ENCODE data around the gene OR5W2. TPM values are rescaled to one million over a fixed set of nuclear protein-coding genes. Genes with fewer than 3 reads are reported as not detected.
"Not testable (repeated sequence)": the region's sequence is repeated elsewhere in the genome, so short reads cannot be mapped to it uniquely, and the experiment has no call there.

The OR5W2 gene
- total and polyA plus RNA-seq, 7 experiments from 2014 or later: not detected

DNA sequence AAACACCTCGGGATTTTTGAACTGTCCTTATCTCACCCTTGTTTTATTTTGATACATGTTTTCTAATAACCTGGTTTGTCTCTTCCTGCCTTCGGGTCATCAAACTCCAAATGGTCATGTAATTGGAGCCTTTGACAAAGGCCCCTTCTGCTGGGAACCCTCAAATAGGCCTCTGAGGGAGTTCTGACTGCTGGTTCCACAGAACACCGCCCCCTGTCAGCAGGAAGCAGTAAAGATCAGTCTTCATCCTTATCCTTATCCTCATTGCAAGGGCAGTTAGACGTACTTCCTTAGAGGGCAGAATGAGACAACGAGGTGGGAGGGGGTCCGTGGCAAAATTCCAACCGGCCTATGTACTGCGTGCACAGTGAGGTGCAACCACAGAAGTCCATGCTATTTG lies 19.2 kb downstream of the OR5W2 start:
- Mint-ChIP-seq H3K27ac (no peak overlapping the region), H3K4me3 (no peak overlapping the region), H3K9me3 (peaks cover 4 to 20% (median 10%) of the 10 kb centered on the region in 11 donors), H3K4me1 (no peaks in the 10 kb centered on the region), H3K36me3 (no peaks in the 10 kb centered on the region), H3K27me3 (no peaks in the 10 kb centered on the region)
- H3K4me1 ChIP-seq (ENCODE audit: control insufficient read depth in 2 of 2, insufficient read depth in 2 of 2, low read length in 2 of 2): no peaks in the 10 kb centered on the region
- no peak for DNase-seq
- no peak overlapping the region for H3K27ac ChIP-seq (ENCODE audit: low read depth, low read length)
- intact Hi-C loops (cut with micrococcal nuclease): no loop called here
- H3K36me3 ChIP-seq (ENCODE audit: control insufficient read depth in 2 of 3, insufficient read depth in 3 of 3, low read length in 3 of 3): no peaks in the 10 kb centered on the region
- ChIA-PET CTCF (no interaction called here), POLR2A (no interaction called here)
- H3K4me3 ChIP-seq (ENCODE audit: low read length): no peak overlapping the region
- no peaks in the 10 kb centered on the region for H3K27me3 ChIP-seq (ENCODE audit: control insufficient read depth in 2 of 2, insufficient read depth in 2 of 2, low read length in 2 of 2)
- H3K9me3 ChIP-seq (ENCODE audit: control insufficient read depth in 2 of 3, low read length in 3 of 3): no peaks in the 10 kb centered on the region
- no peak for ATAC-seq

DNA sequence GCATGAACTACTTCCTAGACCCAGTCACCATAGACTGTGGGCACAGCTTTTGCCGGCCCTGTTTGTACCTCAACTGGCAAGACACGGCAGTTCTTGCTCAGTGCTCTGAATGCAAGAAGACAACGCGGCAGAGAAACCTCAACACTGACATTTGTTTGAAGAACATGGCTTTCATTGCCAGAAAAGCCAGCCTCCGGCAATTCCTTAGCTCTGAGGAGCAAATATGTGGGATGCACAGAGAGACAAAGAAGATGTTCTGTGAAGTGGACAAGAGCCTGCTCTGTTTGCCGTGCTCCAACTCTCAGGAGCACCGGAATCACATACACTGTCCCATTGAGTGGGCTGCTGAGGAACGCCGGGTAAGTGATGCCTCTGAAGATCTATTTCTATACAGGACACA lies 28.9 kb downstream of the OR5W2 start:
- H3K4me3 Mint-ChIP-seq; intact Hi-C loops (cut with micrococcal nuclease); H3K36me3 Mint-ChIP-seq; H3K27me3 ChIP-seq (ENCODE audit: control insufficient read depth in 2 of 2, insufficient read depth in 2 of 2, low read length in 2 of 2); H3K4me1 Mint-ChIP-seq; H3K4me1 ChIP-seq (ENCODE audit: control insufficient read depth in 2 of 2, insufficient read depth in 2 of 2, low read length in 2 of 2); H3K9me3 ChIP-seq (ENCODE audit: control insufficient read depth in 2 of 3, low read length in 3 of 3); CTCF ChIA-PET; H3K27ac Mint-ChIP-seq; H3K27ac ChIP-seq (ENCODE audit: low read depth, low read length); H3K36me3 ChIP-seq (ENCODE audit: control insufficient read depth in 2 of 3, insufficient read depth in 3 of 3, low read length in 3 of 3); H3K4me3 ChIP-seq (ENCODE audit: low read length); ATAC-seq; H3K27me3 Mint-ChIP-seq; DNase-seq; POLR2A ChIA-PET: not testable (repeated sequence)
- H3K9me3 Mint-ChIP-seq: peaks cover 0 to 26% (median 3%) of the 10 kb centered on the region in 11 donors

DNA sequence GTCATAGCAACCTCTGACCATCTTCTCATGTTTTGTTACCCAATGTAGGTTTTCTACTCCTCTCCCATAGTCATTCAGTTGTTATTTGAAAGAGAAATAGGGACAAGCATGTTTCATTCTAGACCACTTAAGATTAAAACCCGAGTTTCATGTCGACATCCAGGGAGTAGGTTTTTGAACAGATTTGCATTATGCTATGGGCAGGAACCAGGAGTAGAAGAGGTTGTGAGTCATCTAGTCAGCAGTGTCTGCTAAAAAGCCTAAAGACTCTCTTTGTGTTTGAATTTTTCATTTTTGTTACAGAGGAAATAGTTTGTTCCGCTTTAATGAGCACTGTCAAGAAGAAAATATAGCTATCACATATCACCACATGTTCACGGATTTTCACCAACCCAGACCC lies 29.4 kb downstream of the OR5W2 start:
- H3K36me3 ChIP-seq (ENCODE audit: control insufficient read depth in 2 of 3, insufficient read depth in 3 of 3, low read length in 3 of 3); CTCF ChIA-PET; ATAC-seq; H3K9me3 ChIP-seq (ENCODE audit: control insufficient read depth in 2 of 3, low read length in 3 of 3); H3K36me3 Mint-ChIP-seq; intact Hi-C loops (cut with micrococcal nuclease); H3K4me1 Mint-ChIP-seq; H3K4me3 ChIP-seq (ENCODE audit: low read length); POLR2A ChIA-PET; H3K27ac Mint-ChIP-seq; H3K27me3 ChIP-seq (ENCODE audit: control insufficient read depth in 2 of 2, insufficient read depth in 2 of 2, low read length in 2 of 2); DNase-seq; H3K4me1 ChIP-seq (ENCODE audit: control insufficient read depth in 2 of 2, insufficient read depth in 2 of 2, low read length in 2 of 2); H3K4me3 Mint-ChIP-seq; H3K27ac ChIP-seq (ENCODE audit: low read depth, low read length); H3K27me3 Mint-ChIP-seq: not testable (repeated sequence)
- peaks cover 0 to 26% (median 3%) of the 10 kb centered on the region in 11 donors for H3K9me3 Mint-ChIP-seq

DNA sequence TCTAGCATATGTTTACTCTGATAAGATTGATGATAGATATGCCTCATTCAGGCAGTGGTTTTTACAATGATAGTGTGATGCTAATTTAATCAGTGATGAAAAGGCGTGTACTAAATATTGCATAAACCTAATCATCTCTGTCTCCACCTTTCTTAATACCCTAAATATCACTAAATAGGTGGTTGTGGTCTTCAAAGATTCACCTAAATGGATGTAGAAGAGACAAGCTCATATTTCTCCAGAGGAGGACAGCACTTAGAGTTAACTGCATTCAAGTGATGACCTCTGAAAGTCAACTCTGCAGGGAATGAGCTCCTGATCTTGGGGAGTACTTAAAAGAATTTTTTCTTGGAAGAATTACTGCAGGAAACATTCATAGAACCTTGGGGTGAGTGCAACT lies 31.4 kb downstream of the OR5W2 start, which contains the start of gene TRIM51:
Gene TRIM51, plus strand, starts transcription at position 301 of the 400 bp plus-strand sequence. CDS start 2,132 bp downstream, outside the sequence.
- ATAC-seq; H3K4me1 Mint-ChIP-seq; H3K36me3 Mint-ChIP-seq; H3K27ac ChIP-seq (ENCODE audit: low read depth, low read length); intact Hi-C loops (cut with micrococcal nuclease); H3K27ac Mint-ChIP-seq; POLR2A ChIA-PET; DNase-seq; CTCF ChIA-PET; H3K27me3 Mint-ChIP-seq; H3K4me3 Mint-ChIP-seq; H3K4me3 ChIP-seq (ENCODE audit: low read length); H3K9me3 ChIP-seq (ENCODE audit: control insufficient read depth in 2 of 3, low read length in 3 of 3); H3K36me3 ChIP-seq (ENCODE audit: control insufficient read depth in 2 of 3, insufficient read depth in 3 of 3, low read length in 3 of 3); H3K4me1 ChIP-seq (ENCODE audit: control insufficient read depth in 2 of 2, insufficient read depth in 2 of 2, low read length in 2 of 2); H3K27me3 ChIP-seq (ENCODE audit: control insufficient read depth in 2 of 2, insufficient read depth in 2 of 2, low read length in 2 of 2): not testable (repeated sequence)
- peaks cover 0 to 26% (median 3%) of the 10 kb centered on the region in 11 donors for H3K9me3 Mint-ChIP-seq

DNA sequence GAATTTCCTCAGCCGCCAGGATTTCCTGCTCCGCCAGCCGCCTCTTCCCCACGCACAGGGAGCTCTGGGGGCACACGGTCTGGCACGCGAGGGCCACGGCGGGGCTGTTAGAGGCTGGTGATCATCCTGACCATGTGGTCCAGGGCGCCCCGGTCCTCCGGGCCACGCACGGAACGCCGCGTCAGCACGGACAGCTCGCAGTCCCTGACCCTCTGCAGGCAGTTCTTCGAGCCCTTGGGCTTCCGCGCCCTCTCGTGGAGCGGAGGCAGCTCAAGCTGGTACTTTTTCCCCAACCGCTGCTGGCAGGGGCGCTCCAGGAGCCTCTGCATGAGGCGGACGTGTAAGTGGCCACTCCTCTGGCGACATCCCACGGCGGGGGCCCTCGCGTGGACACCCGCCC lies 41.2 kb downstream of the OR5W2 start:
- H3K27me3 Mint-ChIP-seq; POLR2A ChIA-PET; H3K36me3 ChIP-seq (ENCODE audit: control insufficient read depth in 2 of 3, insufficient read depth in 3 of 3, low read length in 3 of 3); intact Hi-C loops (cut with micrococcal nuclease); H3K4me1 Mint-ChIP-seq; ATAC-seq; H3K4me3 ChIP-seq (ENCODE audit: low read length); H3K27me3 ChIP-seq (ENCODE audit: control insufficient read depth in 2 of 2, insufficient read depth in 2 of 2, low read length in 2 of 2); CTCF ChIA-PET; H3K27ac ChIP-seq (ENCODE audit: low read depth, low read length); H3K27ac Mint-ChIP-seq; H3K36me3 Mint-ChIP-seq; DNase-seq; H3K9me3 ChIP-seq (ENCODE audit: control insufficient read depth in 2 of 3, low read length in 3 of 3); H3K4me1 ChIP-seq (ENCODE audit: control insufficient read depth in 2 of 2, insufficient read depth in 2 of 2, low read length in 2 of 2); H3K4me3 Mint-ChIP-seq: not testable (repeated sequence)
- H3K9me3 Mint-ChIP-seq: peaks cover 2 to 18% (median 6%) of the 10 kb centered on the region in 11 donors

DNA sequence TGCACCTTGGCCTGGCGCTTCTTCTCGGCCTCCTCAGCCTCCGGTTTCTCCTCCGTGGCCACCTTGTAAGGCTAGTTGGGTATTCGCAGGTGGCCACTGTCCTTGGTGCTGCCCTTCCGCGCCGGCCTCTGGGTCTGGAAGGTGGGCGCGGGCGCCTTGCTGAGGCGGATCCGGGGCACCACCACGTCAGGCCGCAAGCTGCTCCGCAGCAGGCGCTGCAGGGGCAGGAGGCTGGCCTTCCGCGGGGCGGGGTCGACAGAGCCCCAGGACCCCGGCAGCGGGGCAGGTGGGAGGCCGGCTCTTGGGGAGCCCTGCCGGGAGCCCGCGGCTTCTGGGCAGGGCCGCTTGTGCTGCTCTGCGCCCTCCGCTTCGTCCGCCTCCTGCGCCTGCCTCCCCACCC lies 41.7 kb downstream of the OR5W2 start:
- H3K9me3 ChIP-seq (ENCODE audit: control insufficient read depth in 2 of 3, low read length in 3 of 3); H3K36me3 Mint-ChIP-seq; H3K36me3 ChIP-seq (ENCODE audit: control insufficient read depth in 2 of 3, insufficient read depth in 3 of 3, low read length in 3 of 3); DNase-seq; H3K27ac Mint-ChIP-seq; H3K27me3 Mint-ChIP-seq; intact Hi-C loops (cut with micrococcal nuclease); H3K4me3 ChIP-seq (ENCODE audit: low read length); H3K27ac ChIP-seq (ENCODE audit: low read depth, low read length); ATAC-seq; CTCF ChIA-PET; H3K27me3 ChIP-seq (ENCODE audit: control insufficient read depth in 2 of 2, insufficient read depth in 2 of 2, low read length in 2 of 2); H3K4me1 Mint-ChIP-seq; H3K4me1 ChIP-seq (ENCODE audit: control insufficient read depth in 2 of 2, insufficient read depth in 2 of 2, low read length in 2 of 2); H3K4me3 Mint-ChIP-seq; POLR2A ChIA-PET: not testable (repeated sequence)
- peaks cover 2 to 18% (median 6%) of the 10 kb centered on the region in 11 donors for H3K9me3 Mint-ChIP-seq

DNA sequence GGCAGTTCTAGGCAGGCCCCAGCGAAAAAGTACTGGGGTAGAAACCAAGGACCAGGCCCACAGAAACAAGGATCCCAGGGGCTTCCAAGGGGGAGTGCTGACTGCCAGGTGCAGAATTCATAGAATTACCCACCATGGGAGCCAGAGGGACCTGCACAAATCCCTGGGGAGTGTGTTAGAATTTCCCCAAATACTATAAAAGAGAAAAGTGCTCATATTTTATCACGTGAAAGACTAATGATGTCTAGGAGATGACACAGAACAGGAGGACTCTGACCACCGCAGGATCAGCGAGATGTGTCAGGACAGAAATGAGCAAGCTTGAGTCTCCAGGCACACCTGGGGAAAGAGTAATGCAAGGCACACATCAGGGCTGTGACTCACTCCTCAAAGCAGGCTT lies 47.0 kb downstream of the OR5W2 start:
- H3K4me3 Mint-ChIP-seq; H3K36me3 ChIP-seq (ENCODE audit: control insufficient read depth in 2 of 3, insufficient read depth in 3 of 3, low read length in 3 of 3); H3K4me3 ChIP-seq (ENCODE audit: low read length); CTCF ChIA-PET; H3K9me3 ChIP-seq (ENCODE audit: control insufficient read depth in 2 of 3, low read length in 3 of 3); intact Hi-C loops (cut with micrococcal nuclease); H3K27ac ChIP-seq (ENCODE audit: low read depth, low read length); H3K36me3 Mint-ChIP-seq; H3K27ac Mint-ChIP-seq; H3K4me1 ChIP-seq (ENCODE audit: control insufficient read depth in 2 of 2, insufficient read depth in 2 of 2, low read length in 2 of 2); H3K27me3 Mint-ChIP-seq; DNase-seq; ATAC-seq; POLR2A ChIA-PET; H3K27me3 ChIP-seq (ENCODE audit: control insufficient read depth in 2 of 2, insufficient read depth in 2 of 2, low read length in 2 of 2); H3K4me1 Mint-ChIP-seq: not testable (repeated sequence)
- peaks cover 0 to 31% (median 12%) of the 10 kb centered on the region in 11 donors for H3K9me3 Mint-ChIP-seq

Measured in naive thymus-derived CD4-positive, alpha-beta T cell (primary cell).